ENCODE results near the gene AVEN.
"Not testable (repeated sequence)": the region's sequence is repeated elsewhere in the genome, so short reads cannot be mapped to it uniquely, and the experiment has no call there.

- TF ChIP-seq POLR2A, POLR2AphosphoS5 (IDR thresholded peaks at IDR 0.05): not testable (repeated sequence)
- TF ChIP-seq, protein P1, sequence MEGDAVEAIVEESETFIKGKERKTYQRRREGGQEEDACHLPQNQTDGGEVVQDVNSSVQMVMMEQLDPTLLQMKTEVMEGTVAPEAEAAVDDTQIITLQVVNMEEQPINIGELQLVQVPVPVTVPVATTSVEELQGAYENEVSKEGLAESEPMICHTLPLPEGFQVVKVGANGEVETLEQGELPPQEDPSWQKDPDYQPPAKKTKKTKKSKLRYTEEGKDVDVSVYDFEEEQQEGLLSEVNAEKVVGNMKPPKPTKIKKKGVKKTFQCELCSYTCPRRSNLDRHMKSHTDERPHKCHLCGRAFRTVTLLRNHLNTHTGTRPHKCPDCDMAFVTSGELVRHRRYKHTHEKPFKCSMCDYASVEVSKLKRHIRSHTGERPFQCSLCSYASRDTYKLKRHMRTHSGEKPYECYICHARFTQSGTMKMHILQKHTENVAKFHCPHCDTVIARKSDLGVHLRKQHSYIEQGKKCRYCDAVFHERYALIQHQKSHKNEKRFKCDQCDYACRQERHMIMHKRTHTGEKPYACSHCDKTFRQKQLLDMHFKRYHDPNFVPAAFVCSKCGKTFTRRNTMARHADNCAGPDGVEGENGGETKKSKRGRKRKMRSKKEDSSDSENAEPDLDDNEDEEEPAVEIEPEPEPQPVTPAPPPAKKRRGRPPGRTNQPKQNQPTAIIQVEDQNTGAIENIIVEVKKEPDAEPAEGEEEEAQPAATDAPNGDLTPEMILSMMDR (IDR thresholded peaks at IDR 0.05 in 8 of 11, conservative IDR thresholded peaks at IDR 0.05 in 3 of 11) = not testable (repeated sequence)
Observed at GRCh38 chr15:33995666-33996065, 43.3 kb downstream of the AVEN start.

All from spleen (tissue), 7 donors.